Right lobe of liver (tissue), 6 donors: ENCODE results near the gene UHRF2. TPM values are rescaled to one million over a fixed set of nuclear protein-coding genes. Genes with fewer than 3 reads are reported as not detected.

Source experiments
- ATAC-seq, 4 donors: fragments of 200-7000 bp; cut with Tn5 transposase; one replicate each; pipeline ENCODE4 v1.9.1; 2020; ENCODE audit warnings: mild to moderate bottlenecking in 4 of 4, moderate library complexity in 4 of 4
- DNase-seq, 3 donors: peaks; one replicate each; pipeline ENCODE4 v3.0.0-alpha.2; 2020
- H3K27ac ChIP-seq, 3 donors: fragments of 200-600 bp; one replicate each; pipeline ENCODE4 v1.8.0; 2022
- H3K27me3 ChIP-seq, 2 donors: fragments of 200-600 bp; one replicate each; pipeline ENCODE4 v1.8.0; 2022
- H3K36me3 ChIP-seq, 4 donors: fragments of 200-600 bp; sonication (generic) in 1 of 4; one replicate each; pipeline versions ENCODE4 v1.5.1 to v1.8.0; 2017 to 2022; ENCODE audit warnings: control low read depth in 1 of 4
- H3K4me1 ChIP-seq, 4 donors: fragments of 200-600 bp; sonication (generic) in 1 of 4; one replicate each; pipeline versions ENCODE4 v1.5.1 to v1.8.0; 2017 to 2022; ENCODE audit warnings: control low read depth in 1 of 4
- H3K4me3 ChIP-seq, 3 donors: fragments of 200-600 bp; one replicate each; pipeline ENCODE4 v1.8.0; 2022
- H3K9me3 ChIP-seq, 4 donors: fragments of 200-600 bp; sonication (generic) in 1 of 4; one replicate each; pipeline versions ENCODE4 v1.5.1 to v1.8.0; 2017 to 2022; ENCODE audit warnings: control low read depth in 1 of 4
- POLR2A ChIP-seq: fragments of 450-650 bp; IDR thresholded peaks from one replicate; pipeline ENCODE4 v1.6.1; 2017; ENCODE audit warnings: antibody characterized with exemption, mild to moderate bottlenecking
- WGBS: methylation state at CpG from one replicate; pipeline ENCODE4 v1.1.6; 2018; ENCODE audit warnings: low coverage, low lambda C conversion rate; ENCODE audit not compliant: insufficient coverage; ENCODE audit errors: missing lambda C conversion rate; 5-methylcytosine and 5-hydroxymethylcytosine counted together
- intact Hi-C, 2 donors: fragments of 100-400 bp; cut with DNase I; formaldehyde crosslinking; loops; one replicate each; pipeline versions ENCODE4 v1.11.2 to v1.14.1; 2022
- total RNA-seq, 6 experiments: library from RNA; depleted of rRNA in 2 of 6; stranded (reverse); fragments of >200 nt in 2 of 6; fragmentation: NEBNext Ultra II Directional in 3 of 6; extraction: Animal tissue kit (Norgen Biotek cat#: 25700) in 3 of 6; gene quantifications; one replicate each; pipeline versions ENCODE4 v1.1.0 to v1.2.4, GENCODE V29; 2016 to 2023
- TF ChIP-seq, protein P1 (sequence below), 4 donors: fragments of 200-600 bp in 3 of 4; fragments of 450-650 bp in 1 of 4; IDR thresholded peaks; one replicate each; pipeline versions ENCODE4 v1.5.1 to v1.8.0; 2016 to 2022; ENCODE audit warnings: antibody characterized with exemption in 4 of 4, mild to moderate bottlenecking in 2 of 4
- donor health status: DM: no; HTN: yes; CAD: no.
- donor health status: DM: no; HTN: no; CAD: no.
- donor health status: DM: no; HTN: no; CAD: no.
- donor health status: DM: no; HTN: yes; CAD: no.
- donor health status: DM: no; HTN: yes; CAD: no.

The UHRF2 gene
- total RNA-seq, 6 experiments from 2014 or later = 12.6 to 18.8 (median 17.1) TPM

DNA sequence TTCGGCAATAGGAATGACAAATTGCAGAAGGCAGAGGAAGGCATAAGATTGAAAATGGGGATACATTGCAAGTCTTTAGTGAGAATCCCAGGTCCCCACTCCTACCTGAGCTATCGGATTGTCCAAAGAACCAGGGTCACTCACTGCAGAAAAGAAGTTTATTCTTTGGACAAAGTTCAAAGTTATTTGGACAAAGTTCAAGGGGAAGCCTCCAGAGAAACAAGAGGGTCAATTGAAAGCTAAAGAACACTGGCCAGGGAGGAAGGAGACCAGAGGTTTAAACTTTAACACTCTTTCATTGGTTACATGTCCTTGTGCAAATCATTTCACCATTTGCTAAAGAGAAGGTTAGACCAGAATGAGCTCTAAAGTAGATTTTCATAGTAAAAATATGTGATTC is 5.2 kb upstream of the UHRF2 start:
- peak in 1 of 4 donors; percentile 27 for ATAC-seq
- intact Hi-C loops = no loop called here
- Histone ChIP-seq H3K36me3 (no peaks in the 10 kb centered on the region), H3K9me3 (no peaks in the 10 kb centered on the region), H3K27me3 (no peaks in the 10 kb centered on the region), H3K4me1 (peaks cover 0 to 22% (median 0%) of the 10 kb centered on the region in 4 donors), H3K4me3 (no peak overlapping the region), H3K27ac (no peak overlapping the region)
- 65% methylated on average over 2 of the region's 2 CpGs for WGBS
- no peak for DNase-seq
- no peak for TF ChIP-seq POLR2A
- TF ChIP-seq, protein P1, sequence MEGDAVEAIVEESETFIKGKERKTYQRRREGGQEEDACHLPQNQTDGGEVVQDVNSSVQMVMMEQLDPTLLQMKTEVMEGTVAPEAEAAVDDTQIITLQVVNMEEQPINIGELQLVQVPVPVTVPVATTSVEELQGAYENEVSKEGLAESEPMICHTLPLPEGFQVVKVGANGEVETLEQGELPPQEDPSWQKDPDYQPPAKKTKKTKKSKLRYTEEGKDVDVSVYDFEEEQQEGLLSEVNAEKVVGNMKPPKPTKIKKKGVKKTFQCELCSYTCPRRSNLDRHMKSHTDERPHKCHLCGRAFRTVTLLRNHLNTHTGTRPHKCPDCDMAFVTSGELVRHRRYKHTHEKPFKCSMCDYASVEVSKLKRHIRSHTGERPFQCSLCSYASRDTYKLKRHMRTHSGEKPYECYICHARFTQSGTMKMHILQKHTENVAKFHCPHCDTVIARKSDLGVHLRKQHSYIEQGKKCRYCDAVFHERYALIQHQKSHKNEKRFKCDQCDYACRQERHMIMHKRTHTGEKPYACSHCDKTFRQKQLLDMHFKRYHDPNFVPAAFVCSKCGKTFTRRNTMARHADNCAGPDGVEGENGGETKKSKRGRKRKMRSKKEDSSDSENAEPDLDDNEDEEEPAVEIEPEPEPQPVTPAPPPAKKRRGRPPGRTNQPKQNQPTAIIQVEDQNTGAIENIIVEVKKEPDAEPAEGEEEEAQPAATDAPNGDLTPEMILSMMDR (IDR thresholded peaks at IDR 0.05) = no peak

DNA sequence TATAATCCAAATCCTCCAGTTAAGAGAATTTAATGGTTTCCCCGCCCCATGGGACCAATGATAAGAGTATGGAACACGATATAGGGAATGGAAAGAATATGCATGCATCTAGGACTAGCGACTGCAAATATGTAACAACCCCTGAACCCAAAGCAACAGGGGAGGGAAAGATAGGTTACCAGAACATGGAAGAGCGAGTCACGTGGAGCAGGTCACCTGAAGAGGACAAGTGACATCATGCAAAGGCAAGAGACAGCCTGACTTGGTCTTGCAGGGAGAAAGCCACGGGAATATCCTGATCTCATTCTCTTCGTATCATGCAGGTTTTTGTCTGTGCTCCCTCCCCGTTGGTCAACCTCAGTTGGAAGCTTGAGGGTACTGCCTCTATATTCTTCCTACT is 4.7 kb upstream of the UHRF2 start:
- no peaks in the 10 kb centered on the region for H3K27me3 ChIP-seq
- ATAC-seq (no peak), DNase-seq (no peak)
- H3K4me1 ChIP-seq = peaks cover 0 to 22% (median 0%) of the 10 kb centered on the region in 4 donors
- no peaks in the 10 kb centered on the region for H3K36me3 ChIP-seq
- no peak overlapping the region for H3K27ac ChIP-seq
- 90% methylated on average over 6 of the region's 8 CpGs for WGBS
- H3K9me3 ChIP-seq = no peaks in the 10 kb centered on the region
- intact Hi-C loops = no loop called here
- no peak overlapping the region for H3K4me3 ChIP-seq
- no peak for TF ChIP-seq POLR2A
- TF ChIP-seq, protein P1 (IDR thresholded peaks at IDR 0.05) = no peak

DNA sequence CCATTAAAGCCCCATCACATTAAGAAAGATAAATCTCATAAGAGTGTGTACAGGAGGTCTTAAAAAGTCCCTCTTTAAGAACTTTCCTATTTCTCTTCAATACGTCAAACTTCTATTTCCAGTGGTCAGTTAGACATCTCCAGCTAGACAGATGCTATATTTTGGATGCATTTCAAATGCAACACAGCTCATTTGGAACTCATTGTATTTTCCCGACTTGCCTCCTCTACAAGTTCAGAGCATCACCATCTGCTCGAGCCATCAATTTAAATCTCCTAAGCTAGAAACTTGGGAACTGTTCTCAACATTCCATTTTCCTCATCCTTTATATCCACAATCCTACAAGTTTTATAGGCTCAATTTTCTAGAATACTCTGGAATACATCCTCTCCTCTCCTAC is 3.2 kb upstream of the UHRF2 start:
- intact Hi-C loops = no loop called here
- ATAC-seq = no peak
- 94% methylated on average over 3 of the region's 3 CpGs for WGBS
- Histone ChIP-seq H3K27ac (no peak overlapping the region), H3K27me3 (no peaks in the 10 kb centered on the region), H3K36me3 (no peaks in the 10 kb centered on the region), H3K9me3 (no peaks in the 10 kb centered on the region), H3K4me1 (peaks cover 0 to 27% (median 3%) of the 10 kb centered on the region in 4 donors), H3K4me3 (no peak overlapping the region)
- no peak for TF ChIP-seq POLR2A
- TF ChIP-seq, protein P1 (IDR thresholded peaks at IDR 0.05) = no peak
- DNase-seq = no peak

DNA sequence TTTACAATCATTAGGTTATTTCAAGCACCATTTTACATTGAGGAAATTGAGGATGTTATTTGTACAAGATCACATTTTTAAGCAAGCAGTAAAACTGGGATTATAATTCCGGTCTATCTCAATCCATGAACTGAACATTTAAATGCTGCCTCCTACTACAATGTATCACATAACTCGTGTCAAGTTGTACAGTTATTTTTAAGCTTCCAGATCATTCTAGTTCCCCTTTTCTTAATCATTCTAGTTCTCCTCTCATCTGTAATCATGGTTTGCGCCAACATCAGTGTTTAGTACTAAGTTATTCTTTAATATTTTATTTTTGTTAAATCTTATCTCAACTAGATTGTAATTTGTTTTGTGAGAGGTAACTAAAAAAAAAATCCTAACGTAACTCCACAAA is 2.4 kb upstream of the UHRF2 start:
- Histone ChIP-seq H3K36me3 (no peaks in the 10 kb centered on the region), H3K4me3 (no peak overlapping the region), H3K27me3 (no peaks in the 10 kb centered on the region), H3K4me1 (peaks cover 0 to 34% (median 4%) of the 10 kb centered on the region in 4 donors), H3K9me3 (no peaks in the 10 kb centered on the region), H3K27ac (no peak overlapping the region)
- no peak for DNase-seq
- no peak for ATAC-seq
- 82% methylated on average over 4 of the region's 4 CpGs for WGBS
- intact Hi-C loops = no loop called here
- no peak for TF ChIP-seq POLR2A
- TF ChIP-seq, protein P1 (IDR thresholded peaks at IDR 0.05) = no peak
